GM19468 (cell line): ENCODE data around the gene BCL7A.
"Not testable (repeated sequence)": the region's sequence is repeated elsewhere in the genome, so short reads cannot be mapped to it uniquely, and the experiment has no call there.

Experiments
- ATAC-seq: cut with Tn5 transposase; IDR thresholded peaks from one replicate; pipeline ENCODE4 v1.9.1; 2021; ENCODE audit warnings: mild to moderate bottlenecking, moderate library complexity, moderate number of reproducible peaks; ENCODE audit not compliant: unreplicated experiment; ENCODE audit errors: extremely low read depth

The BCL7A gene

GRCh38 chr12:122024132-122024785 lies 2.6 kb downstream of the BCL7A start:
- ATAC-seq = no peak

GRCh38 chr12:122026706-122027333 lies 5.1 kb downstream of the BCL7A start:
- no peak for ATAC-seq

GRCh38 chr12:122028165-122028904 lies 6.7 kb downstream of the BCL7A start:
- ATAC-seq = no peak

DNA sequence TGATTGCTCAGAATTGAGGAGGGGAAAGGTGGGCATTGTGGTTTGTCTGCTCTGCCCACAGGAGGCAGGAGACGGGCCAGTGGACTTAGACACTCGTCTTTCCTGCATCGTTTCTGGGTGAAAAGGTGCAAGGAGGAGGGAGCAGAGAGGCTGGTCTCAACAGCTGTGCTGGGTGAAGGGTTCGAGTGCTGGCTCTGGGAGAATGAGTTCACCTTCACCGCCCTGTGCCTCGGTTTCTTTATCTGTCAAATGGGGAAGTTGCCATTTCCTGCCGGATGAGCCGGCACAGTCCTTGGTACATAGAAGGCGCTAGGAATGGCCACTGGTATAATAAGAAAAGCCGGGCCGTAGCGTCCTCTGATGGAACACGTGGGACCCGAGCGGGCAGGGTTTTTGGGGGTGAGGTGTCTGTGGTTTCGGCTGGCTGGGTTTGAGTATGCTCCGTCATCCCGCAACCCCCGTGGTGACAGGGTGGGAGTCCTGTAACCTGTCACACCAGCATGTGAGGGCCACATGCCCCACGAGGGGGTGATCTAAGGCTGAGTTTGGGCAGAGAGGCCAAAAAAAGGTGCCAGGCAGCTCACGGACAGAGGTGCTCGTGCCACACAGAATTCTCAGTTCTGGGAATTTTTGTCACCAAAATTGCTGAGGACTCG lies 7.3 kb downstream of the BCL7A start:
- ATAC-seq = no peak

- ATAC-seq = no peak
Observed at GRCh38 chr12:122029620-122030423, 8.1 kb downstream of the BCL7A start.

DNA sequence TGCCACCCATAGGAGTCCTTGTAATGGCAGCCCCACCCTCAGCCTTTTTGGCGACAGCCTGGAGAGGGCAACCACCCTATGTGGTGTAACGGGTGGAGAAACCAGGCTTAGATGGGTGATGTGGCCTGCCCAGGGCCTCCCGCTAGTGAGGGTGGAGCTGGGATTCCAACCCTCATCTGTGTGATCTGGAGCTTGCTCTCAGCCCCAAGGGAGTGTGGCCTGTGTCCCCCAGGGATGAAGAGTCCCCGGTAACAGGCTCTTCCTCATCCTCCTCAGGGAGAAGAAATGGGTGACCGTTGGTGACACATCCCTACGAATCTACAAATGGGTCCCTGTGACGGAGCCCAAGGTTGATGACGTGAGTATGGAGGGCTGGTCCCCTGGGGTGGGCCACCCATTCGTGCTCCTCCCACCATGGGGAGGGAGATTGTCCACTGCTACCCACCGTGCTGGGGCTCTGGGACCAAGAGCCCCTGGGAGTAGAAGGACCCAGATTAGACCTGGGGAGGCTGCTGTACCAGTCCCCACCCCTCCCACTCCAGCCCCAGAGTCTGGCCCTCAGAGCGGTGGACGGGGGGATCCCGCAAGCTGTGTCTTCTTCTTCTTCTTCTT lies 8.8 kb downstream of the BCL7A start:
- no peak for ATAC-seq

DNA sequence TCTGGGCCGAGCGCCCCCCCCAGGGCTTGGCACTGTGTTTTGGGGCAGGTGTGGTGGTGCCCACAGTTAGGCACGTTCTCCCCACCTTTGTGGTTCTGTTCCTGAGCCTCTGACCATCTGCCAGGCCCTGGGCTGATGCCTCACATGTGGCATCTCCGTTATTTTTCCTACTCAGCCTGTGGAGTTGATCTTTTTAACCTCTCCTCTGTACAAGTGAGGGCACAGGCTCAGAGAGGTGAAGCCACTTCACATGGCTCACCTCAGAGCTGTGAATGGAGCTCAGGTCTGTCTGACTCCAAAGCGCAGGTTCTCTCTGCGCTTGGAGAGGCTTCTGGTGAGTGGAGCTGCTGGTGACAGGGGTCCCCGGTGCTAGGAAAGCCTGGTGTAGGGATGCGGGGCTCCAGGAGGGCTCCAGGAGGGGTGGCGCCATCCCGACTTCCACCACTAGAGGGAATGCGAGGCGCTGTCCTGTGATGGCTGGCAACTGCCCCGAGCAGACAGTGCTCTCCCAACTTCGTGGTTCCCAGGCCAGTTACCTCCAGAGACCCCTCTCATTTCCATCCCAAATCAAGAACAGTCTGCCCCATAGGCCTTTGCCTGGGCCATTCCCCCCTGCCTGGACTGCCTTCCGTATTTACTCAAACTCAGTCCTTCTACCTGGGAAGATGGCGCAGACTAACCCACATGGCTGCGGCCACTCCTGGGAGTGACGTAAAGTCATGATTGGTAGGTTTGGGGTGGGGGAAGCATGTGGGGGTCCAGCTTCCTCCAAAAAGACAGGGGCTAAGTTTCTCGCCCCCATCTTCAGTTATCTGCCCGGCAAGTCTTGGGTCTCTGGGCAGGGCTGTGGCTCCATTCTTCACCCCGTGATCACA lies 9.9 kb downstream of the BCL7A start:
- no peak for ATAC-seq

DNA sequence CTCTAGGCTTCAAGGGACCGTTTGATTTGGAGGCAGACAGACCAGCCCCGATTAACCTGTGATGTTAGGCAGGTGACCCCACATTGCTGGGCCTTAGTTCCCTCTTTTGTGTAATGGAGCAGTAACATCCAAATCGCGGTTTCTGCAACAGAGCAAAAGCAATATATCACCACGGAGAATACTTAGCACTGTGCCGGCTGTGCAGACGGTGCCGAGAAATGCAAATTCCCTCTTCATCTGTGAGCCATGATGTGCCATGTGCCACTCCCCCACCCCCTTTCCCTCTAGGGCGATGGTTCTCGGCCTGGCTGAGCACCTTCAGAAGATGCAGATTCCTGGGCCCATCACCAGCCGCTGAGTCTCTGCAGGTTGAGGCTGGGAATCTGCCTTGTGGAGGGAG lies 10.9 kb downstream of the BCL7A start:
- no peak for ATAC-seq

DNA sequence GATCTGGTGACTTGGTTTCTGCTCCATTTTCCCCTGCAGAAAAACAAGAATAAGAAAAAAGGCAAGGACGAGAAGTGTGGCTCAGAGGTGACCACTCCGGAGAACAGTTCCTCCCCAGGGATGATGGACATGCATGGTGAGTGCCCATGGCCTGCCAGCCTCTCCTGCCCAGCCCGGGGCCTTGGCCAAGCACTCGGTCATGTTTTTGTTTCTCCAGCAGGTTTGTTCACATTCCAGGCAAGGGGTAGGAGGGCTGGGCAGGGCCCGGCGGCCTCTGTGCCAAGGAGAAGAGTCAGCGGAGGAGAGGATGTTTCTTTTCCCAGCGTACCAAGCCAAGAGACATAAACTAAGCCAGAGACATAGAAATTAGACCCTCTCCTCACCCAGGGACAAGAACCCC lies 13.6 kb downstream of the BCL7A start:
- ATAC-seq = no peak

DNA sequence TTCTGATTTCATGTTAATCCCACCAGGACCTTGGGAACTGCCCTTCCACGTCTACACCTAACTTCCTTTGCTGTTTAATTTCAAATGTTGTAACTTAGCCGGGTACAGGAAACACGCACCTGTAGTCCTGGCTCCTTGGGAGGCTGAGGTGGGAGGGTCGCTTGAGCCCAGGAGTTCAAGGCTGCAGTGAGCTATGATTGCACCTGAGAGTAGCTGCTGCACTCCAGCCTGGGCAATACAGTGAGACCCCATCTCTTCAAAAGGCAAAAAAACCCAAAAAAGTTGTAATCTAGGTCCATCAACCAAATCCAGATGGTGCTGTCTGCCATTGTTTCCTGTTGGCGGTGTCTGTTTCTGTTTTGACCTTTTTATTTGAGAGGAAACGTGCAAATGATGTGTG lies 14.5 kb downstream of the BCL7A start:
- ATAC-seq = no peak

GRCh38 chr12:122040579-122041386 lies 19.1 kb downstream of the BCL7A start:
- no peak for ATAC-seq

DNA sequence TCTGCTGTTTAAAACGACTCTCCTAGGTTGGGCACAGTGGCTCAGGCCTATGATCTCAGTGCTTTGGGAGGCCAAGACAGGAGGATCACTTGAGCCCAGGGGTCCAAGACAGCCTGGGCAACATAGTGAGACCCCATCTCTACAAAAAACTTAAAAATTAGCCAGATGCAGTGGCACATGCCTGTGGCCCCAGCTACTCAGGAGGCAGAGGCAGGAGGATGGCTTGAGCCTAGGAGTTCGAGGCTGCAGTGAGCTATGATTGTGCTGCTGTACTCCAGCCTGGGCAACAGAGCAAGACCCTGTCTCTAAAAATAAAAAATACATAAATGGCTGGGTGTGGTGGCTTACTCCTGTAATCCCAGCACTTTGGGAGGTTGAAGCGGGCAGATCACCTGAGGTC lies 19.8 kb downstream of the BCL7A start:
- not testable (repeated sequence) for ATAC-seq

- ATAC-seq = no peak
Observed at GRCh38 chr12:122042910-122043309, 21.2 kb downstream of the BCL7A start.

DNA sequence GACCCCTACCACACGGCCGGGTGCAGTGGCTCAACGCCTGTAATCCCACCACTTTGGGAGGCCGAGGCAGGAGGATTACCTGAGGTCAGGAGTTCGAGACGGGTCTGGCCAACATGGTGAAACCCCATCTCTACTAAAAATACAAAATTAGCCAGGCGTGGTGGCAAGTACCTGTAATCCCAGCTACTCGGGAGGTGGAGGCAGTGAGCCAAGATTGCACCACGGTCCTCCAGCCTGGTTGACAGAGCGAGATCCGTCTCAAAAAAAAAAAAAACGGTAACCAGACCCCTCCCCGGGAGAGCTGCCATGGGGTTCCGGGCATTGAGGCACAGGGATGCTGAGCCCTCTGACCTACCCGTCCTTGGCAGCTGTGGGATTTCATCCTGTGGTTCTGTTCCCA lies 21.8 kb downstream of the BCL7A start:
- no peak for ATAC-seq

GRCh38 chr12:122045262-122045661 lies 23.6 kb downstream of the BCL7A start:
- ATAC-seq = no peak

GRCh38 chr12:122046145-122046544 lies 24.5 kb downstream of the BCL7A start:
- no peak for ATAC-seq

DNA sequence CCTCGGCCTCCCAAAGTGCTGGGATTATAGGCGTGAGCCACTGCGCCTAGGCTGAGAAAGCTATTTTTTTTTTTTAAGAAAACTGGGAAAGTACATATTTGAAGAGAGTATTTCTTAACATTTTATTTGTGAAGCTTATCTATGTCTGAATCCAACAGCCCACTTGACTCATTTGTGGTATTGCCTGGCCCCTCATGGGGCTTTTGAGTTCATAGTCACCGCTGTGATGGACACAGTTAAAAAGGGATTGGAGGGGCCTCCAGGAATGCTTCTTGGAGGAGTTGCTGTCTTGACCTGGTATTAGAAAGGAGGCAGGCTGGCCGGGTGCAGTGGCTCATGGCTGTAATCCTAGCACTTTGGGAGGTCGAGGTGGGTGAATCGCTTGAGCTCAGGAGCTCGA lies 26.5 kb downstream of the BCL7A start:
- ATAC-seq = no peak

- ATAC-seq = no peak
Observed at GRCh38 chr12:122049827-122050226, 28.1 kb downstream of the BCL7A start.
